GM13977 (cell line): ENCODE measurements around the gene FBXO45.
"Not testable (repeated sequence)": the region's sequence is repeated elsewhere in the genome, so short reads cannot be mapped to it uniquely, and the experiment has no call there.

Source experiments
- DNase-seq: peaks from one replicate; pipeline ENCODE4 v3.0.0; 2012; ENCODE audit warnings: low spot score
- CTCF ChIP-seq: IDR thresholded peaks from 2 replicates; pipeline ENCODE4 v1.5.1; 2012; ENCODE audit warnings: mild to moderate bottlenecking, control low read depth; ENCODE audit not compliant: insufficient read depth; ENCODE audit errors: extremely low read depth, missing control alignments
- in situ Hi-C: fragments of 300-500 bp; cut with MboI; formaldehyde crosslinking; loops from one replicate; pipeline ENCODE4 v1.12.0; 2022; ENCODE audit warnings: low sequenced_read_pairs, low pct_unique_long_range_greater_than_20kb, mixed read lengths, inconsistent platforms; ENCODE audit not compliant: unreplicated experiment

FBXO45 gene

DNA sequence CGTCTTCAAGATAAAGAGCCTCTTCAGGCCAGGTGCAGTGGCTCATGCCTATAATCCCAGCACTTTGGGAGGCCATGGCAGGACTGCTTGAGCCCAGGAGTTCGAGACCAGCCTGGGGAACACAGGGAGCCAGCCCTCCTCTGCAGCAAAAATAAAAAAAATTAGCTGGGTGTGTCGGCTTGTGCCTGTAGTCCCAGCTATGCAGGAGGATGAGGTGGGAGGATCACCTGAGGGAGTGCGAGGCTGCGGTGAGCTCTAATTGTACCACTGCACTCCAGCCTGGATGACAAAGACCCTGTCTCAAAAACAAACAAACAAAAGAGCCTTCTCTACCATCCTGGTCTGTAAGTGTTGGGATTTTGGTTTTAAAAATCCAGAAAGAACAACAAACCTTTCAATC, 11.2 kb upstream of the FBXO45 start:
- in situ Hi-C loops, result no loop called here
- no peak for TF ChIP-seq CTCF
- DNase-seq, result no peak

- TF ChIP-seq CTCF, result no peak
- in situ Hi-C loops, result no loop called here
- no peak for DNase-seq
Measured at GRCh38 chr3:196558476-196558875, 10.0 kb upstream of the FBXO45 start.

GRCh38 chr3:196559826-196560225, 8.6 kb upstream of the FBXO45 start:
- no peak for TF ChIP-seq CTCF
- DNase-seq, result no peak
- in situ Hi-C loops, result no loop called here

- no peak for DNase-seq
- in situ Hi-C loops, result no loop called here
Measured at GRCh38 chr3:196563721-196564225, 4.7 kb upstream of the FBXO45 start.

GRCh38 chr3:196569003-196569516, 600 bp downstream of the FBXO45 start:
- in situ Hi-C loops, result no loop called here
- no peak for TF ChIP-seq CTCF
- DNase-seq, result peak; percentile 51

More at GRCh38 chr3:196563721-196564225, 4.7 kb upstream of the FBXO45 start:
- no peak for TF ChIP-seq CTCF

DNA sequence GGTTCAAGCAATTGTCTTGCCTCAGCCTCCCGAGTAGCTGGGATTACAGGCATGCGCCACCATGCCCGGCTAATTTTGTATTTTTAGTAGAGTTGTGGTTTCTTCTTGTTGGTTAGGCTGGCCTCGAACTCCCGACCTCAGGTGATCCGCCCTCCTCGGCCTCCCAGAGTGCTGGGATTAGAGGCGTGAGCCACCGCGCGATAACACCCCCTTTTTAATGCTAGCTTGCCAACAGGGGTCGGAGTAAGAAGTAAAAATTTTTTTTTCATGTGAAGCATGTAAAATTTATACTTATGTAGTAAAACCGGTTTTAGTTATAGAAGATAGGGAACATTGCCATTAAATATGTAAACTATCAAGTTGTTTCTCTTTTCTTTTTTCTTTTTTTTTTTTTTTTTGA, 1.9 kb downstream of the FBXO45 start:
- DNase-seq, in situ Hi-C loops: not testable (repeated sequence)

- TF ChIP-seq CTCF, result no peak
- DNase-seq, result no peak
Measured at GRCh38 chr3:196572389-196572788, 3.9 kb downstream of the FBXO45 start.

More at GRCh38 chr3:196572389-196572788, 3.9 kb downstream of the FBXO45 start:
- in situ Hi-C loops, result no loop called here
